Measurements from ENCODE around the gene UBE2L6. TPM values are rescaled to one million over a fixed set of nuclear protein-coding genes. Genes with fewer than 3 reads are reported as not detected.

Gene UBE2L6
- total RNA-seq, 1 donor from 2014 or later = 163 TPM

DNA sequence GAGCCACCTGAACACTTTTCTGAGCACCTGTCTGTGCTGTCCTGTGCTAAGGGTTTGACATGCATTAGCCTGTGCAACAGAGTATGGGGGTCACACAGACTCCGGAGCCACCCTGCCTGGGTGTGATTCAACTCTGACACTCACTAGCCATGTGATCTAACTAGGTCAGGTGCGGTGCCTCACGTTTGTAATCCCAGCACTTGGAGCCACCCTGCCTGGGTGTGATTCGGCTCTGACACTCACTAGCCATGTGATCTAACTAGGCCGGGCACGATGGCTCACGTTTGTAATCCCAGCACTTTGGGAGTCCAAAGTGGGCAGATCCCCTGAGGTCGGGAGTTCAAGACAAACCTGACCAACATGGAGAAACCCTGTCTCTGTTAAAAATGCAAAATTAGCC is 11.4 kb downstream of the UBE2L6 start:
- H3K36me3 Mint-ChIP-seq (ENCODE audit: low read depth) = peaks cover 55% of the 10 kb centered on the region
- peaks cover 1% of the 10 kb centered on the region for H3K27me3 Mint-ChIP-seq (ENCODE audit: insufficient read depth)
- H3K4me1 Mint-ChIP-seq (ENCODE audit: low read depth) = peaks cover 8% of the 10 kb centered on the region
- no peak overlapping the region for H3K27ac Mint-ChIP-seq
- intact Hi-C loops (cut with micrococcal nuclease) = no loop called here
- no peaks in the 10 kb centered on the region for H3K9me3 Mint-ChIP-seq
- no peak for DNase-seq (ENCODE audit: low spot score)
- H3K4me3 Mint-ChIP-seq = no peak overlapping the region

DNA sequence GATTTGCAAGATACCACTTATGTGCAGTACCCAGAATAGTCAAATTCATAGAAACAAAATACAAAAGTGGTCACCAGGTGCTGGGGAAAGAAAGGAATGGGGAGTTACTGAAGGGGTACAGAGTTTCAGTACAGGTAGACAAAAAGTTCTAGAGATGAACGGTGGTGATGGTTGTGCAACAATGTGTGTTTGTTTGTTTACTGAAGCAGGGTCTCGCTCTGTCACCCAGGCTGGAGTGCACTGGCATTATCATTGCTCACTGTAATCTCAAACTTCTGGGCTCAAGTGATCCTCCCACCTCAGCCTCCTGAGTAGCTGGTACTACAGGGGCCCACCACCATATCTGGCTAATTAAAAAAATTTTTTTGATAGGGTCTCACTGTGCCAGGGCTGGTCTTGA is 12.1 kb downstream of the UBE2L6 start:
- intact Hi-C loops (cut with micrococcal nuclease) = no loop called here
- H3K27ac Mint-ChIP-seq = no peak overlapping the region
- H3K4me1 Mint-ChIP-seq (ENCODE audit: low read depth) = peaks cover 6% of the 10 kb centered on the region
- no peak for DNase-seq (ENCODE audit: low spot score)
- peaks cover 1% of the 10 kb centered on the region for H3K27me3 Mint-ChIP-seq (ENCODE audit: insufficient read depth)
- peaks cover 54% of the 10 kb centered on the region for H3K36me3 Mint-ChIP-seq (ENCODE audit: low read depth)
- H3K9me3 Mint-ChIP-seq = no peaks in the 10 kb centered on the region
- no peak overlapping the region for H3K4me3 Mint-ChIP-seq

DNA sequence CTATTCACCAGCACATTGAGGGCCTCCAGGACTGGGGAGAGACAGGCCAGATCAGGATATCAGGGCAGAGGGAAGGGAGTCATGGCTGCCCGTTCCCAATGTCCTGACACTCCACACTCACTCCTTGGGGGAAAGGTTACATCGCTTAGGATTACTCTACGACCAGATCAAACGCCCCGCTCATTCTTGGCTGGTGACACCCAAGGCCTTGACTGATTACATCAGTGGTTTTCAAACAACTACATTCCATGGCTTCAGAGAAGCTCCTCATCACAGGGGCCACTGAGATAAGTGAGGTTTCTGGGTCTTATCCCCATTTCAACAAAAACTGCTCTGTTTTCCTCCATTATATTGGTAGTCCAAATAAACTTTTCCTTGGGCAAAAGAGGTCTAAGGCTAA is 15.0 kb downstream of the UBE2L6 start:
- Mint-ChIP-seq H3K27ac (no peak overlapping the region), H3K36me3 (ENCODE audit: low read depth) (peaks cover 57% of the 10 kb centered on the region), H3K4me1 (ENCODE audit: low read depth) (peaks cover 6% of the 10 kb centered on the region), H3K9me3 (no peaks in the 10 kb centered on the region), H3K27me3 (ENCODE audit: insufficient read depth) (peaks cover 1% of the 10 kb centered on the region), H3K4me3 (no peak overlapping the region)
- intact Hi-C loops (cut with micrococcal nuclease) = no loop called here
- DNase-seq (ENCODE audit: low spot score) = no peak

DNA sequence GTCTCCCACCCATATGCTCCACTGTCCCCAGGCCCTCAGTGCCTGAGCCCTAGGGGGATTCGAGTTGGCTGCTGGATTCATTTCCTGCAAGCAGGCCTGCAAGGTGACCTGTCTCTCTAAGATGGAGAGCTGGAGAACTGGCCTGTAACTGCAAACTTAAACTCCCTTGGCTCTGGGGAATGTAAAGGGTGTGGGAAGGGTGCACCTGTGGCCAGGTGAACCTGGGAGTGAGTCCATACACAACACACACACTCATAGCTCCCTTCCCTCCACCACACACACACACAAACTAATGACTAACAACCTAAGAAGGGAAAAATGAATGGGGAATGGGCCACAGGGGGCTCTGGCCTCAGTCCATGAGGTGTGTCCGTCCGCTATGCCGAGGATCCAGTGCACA is 15.5 kb downstream of the UBE2L6 start:
- Mint-ChIP-seq H3K9me3 (no peaks in the 10 kb centered on the region), H3K27ac (no peak overlapping the region), H3K36me3 (ENCODE audit: low read depth) (peaks cover 56% of the 10 kb centered on the region), H3K4me3 (no peak overlapping the region), H3K4me1 (ENCODE audit: low read depth) (peaks cover 6% of the 10 kb centered on the region), H3K27me3 (ENCODE audit: insufficient read depth) (no peaks in the 10 kb centered on the region)
- no peak for DNase-seq (ENCODE audit: low spot score)
- intact Hi-C loops (cut with micrococcal nuclease) = no loop called here

DNA sequence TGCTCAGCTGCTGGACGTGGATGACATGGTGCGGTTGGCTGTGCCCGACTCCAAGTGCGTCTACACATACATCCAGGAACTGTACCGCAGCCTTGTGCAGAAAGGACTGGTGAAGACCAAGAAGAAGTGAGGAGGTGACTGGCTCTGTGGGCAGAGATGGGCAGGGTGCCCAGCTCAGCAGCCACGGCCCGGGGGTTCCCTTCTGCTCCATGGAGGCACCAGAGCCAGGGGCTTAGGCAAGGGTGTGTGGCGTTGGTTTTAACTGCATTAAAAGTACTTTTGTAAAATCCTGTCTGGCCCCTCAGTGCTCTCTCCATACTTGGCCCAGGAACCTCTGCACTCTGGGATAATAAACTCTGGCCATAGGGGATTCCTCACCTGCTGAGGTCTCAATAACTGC is 17.5 kb downstream of the UBE2L6 start:
- peaks cover under 1% of the 10 kb centered on the region for H3K4me1 Mint-ChIP-seq (ENCODE audit: low read depth)
- intact Hi-C loops (cut with micrococcal nuclease) = no loop called here
- H3K9me3 Mint-ChIP-seq = no peaks in the 10 kb centered on the region
- no peaks in the 10 kb centered on the region for H3K27me3 Mint-ChIP-seq (ENCODE audit: insufficient read depth)
- H3K4me3 Mint-ChIP-seq = no peak overlapping the region
- H3K27ac Mint-ChIP-seq = no peak overlapping the region
- DNase-seq (ENCODE audit: low spot score) = no peak
- H3K36me3 Mint-ChIP-seq (ENCODE audit: low read depth) = peaks cover 49% of the 10 kb centered on the region

DNA sequence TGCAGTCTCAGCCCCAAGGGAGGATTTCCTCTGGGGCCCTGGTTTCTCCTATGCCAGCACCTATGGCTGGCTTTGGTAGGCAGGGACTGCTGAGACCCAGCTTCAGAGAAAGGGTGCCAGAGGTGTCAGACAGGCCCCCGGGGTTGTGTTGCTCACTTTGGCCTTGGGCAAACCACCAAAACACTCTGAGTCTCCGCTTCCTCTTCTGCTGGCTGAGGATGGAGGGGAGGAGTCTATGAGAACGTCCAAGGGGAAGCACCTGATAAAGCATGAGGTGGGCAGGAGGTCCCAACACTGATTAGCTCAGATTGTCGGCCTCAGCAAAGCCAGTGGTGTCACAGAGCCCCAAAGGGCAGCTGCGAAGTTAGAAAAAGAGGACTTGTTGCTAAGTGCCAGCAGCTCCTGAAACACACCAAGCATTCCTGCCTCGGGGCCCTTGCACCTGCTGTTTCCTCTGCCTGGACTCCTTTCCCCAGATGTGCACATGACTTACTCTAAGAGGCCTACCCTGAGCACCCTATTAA is 19.6 kb downstream of the UBE2L6 start:
- intact Hi-C loops (cut with micrococcal nuclease) = no loop called here
- Mint-ChIP-seq H3K36me3 (ENCODE audit: low read depth) (peaks cover 33% of the 10 kb centered on the region), H3K9me3 (no peaks in the 10 kb centered on the region), H3K27ac (peak overlapping the region; percentile 63), H3K4me3 (no peak overlapping the region), H3K27me3 (ENCODE audit: insufficient read depth) (no peaks in the 10 kb centered on the region), H3K4me1 (ENCODE audit: low read depth) (no peaks in the 10 kb centered on the region)
- DNase-seq (ENCODE audit: low spot score) = no peak

DNA sequence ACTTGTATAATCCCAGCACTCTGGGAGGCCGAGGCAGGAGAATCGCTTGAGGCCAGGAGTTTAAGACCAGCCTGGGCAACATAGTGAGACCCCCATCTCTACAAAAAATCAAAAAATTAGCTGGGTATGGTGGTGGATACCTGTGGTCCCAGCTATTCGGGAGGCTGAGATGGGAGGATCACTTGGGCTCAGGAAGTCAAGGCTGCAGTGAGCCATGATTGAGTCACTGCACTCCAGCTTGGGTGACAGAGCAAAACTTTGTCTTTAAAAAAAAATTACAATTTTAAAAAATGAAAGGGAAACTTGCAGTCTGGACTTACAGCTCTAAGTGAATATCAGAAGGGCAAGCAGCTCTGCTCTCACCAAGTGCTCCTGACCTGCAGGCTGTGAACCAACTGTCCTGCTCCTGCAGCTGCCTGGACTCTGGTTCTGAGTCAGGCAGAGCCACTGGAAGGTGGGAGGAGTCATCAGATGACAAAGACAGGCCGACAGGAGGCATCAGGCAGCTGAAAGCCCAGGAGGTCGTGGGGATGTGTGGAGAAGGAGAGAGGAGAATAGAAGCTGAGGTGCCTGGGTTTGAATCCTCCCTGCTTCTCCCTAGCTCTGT is 20.5 kb downstream of the UBE2L6 start:
- Mint-ChIP-seq H3K36me3 (ENCODE audit: low read depth) (peaks cover 23% of the 10 kb centered on the region), H3K27ac (no peak overlapping the region)

DNA sequence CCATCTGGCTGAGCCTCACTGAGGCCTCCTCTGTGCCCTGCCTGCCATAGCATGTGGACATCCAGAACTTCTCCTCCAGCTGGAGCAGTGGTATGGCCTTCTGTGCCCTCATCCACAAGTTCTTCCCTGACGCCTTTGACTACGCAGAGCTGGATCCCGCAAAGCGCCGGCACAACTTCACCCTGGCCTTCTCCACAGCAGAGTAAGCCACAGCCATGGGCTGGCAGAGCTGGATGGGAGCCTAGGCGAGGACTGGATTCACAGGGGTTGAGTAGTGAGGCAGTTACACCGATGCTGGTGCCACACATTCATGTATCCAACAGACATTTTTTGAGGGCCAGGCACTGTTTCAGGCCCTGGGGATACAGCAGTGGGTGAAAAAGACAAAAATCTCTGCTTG is 21.0 kb downstream of the UBE2L6 start:
- Mint-ChIP-seq H3K9me3 (no peaks in the 10 kb centered on the region), H3K4me1 (ENCODE audit: low read depth) (no peaks in the 10 kb centered on the region), H3K4me3 (no peak overlapping the region), H3K36me3 (ENCODE audit: low read depth) (peaks cover 18% of the 10 kb centered on the region), H3K27ac (no peak overlapping the region), H3K27me3 (ENCODE audit: insufficient read depth) (no peaks in the 10 kb centered on the region)
- intact Hi-C loops (cut with micrococcal nuclease) = no loop called here
- no peak for DNase-seq (ENCODE audit: low spot score)

More for the DNA sequence above, 20.5 kb downstream of the UBE2L6 start:
- Mint-ChIP-seq H3K4me3 (no peak overlapping the region), H3K4me1 (ENCODE audit: low read depth) (no peaks in the 10 kb centered on the region), H3K27me3 (ENCODE audit: insufficient read depth) (no peaks in the 10 kb centered on the region), H3K9me3 (no peaks in the 10 kb centered on the region)
- DNase-seq (ENCODE audit: low spot score) = no peak
- intact Hi-C loops (cut with micrococcal nuclease) = no loop called here

DNA sequence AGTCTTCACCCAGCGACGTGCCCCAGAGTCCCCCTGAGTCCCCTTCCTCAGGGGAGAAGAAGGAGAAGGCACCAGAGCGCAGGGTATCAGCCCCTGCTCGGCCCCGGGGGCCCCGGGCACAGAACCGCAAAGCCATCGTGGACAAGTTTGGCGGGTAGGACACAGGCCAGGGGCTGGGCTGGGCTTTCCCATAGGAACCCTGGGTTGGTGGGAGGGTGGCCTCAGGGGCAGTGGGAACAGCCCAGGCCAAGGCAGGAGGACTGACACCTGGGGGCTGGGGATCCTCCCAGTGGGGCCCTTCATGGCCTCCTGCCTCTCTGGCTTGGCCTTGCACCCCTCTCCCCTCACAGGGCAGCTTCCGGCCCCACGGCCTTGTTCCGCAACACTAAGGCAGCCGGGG is 21.6 kb downstream of the UBE2L6 start:
- Mint-ChIP-seq H3K9me3 (no peaks in the 10 kb centered on the region), H3K36me3 (ENCODE audit: low read depth) (peaks cover 18% of the 10 kb centered on the region), H3K4me3 (no peak overlapping the region), H3K27me3 (ENCODE audit: insufficient read depth) (no peaks in the 10 kb centered on the region), H3K4me1 (ENCODE audit: low read depth) (no peaks in the 10 kb centered on the region), H3K27ac (no peak overlapping the region)
- intact Hi-C loops (cut with micrococcal nuclease) = no loop called here
- DNase-seq (ENCODE audit: low spot score) = no peak

DNA sequence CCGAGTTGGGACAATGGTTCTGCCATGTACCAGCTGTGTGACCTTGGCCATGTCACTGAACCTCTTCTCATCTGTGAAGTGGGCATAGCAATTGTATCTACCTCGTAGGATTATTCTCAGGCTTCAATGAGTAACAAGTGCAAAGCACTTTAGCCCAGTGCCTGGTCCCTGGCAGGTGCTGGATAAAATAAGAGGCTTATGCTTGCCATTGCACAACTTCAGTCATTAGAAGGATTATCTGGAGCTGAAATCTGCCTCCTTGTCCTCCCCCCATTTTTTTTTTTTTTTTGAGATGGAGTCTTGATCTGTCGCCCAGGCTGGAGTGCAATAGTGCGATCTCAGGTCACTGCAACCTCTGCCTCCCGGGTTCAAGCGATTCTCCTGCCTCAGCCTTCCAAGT is 22.9 kb downstream of the UBE2L6 start:
- no peaks in the 10 kb centered on the region for H3K9me3 Mint-ChIP-seq
- DNase-seq (ENCODE audit: low spot score) = no peak
- no peaks in the 10 kb centered on the region for H3K4me1 Mint-ChIP-seq (ENCODE audit: low read depth)
- intact Hi-C loops (cut with micrococcal nuclease) = no loop called here
- H3K4me3 Mint-ChIP-seq = no peak overlapping the region
- no peaks in the 10 kb centered on the region for H3K27me3 Mint-ChIP-seq (ENCODE audit: insufficient read depth)
- peaks cover 14% of the 10 kb centered on the region for H3K36me3 Mint-ChIP-seq (ENCODE audit: low read depth)
- no peak overlapping the region for H3K27ac Mint-ChIP-seq

DNA sequence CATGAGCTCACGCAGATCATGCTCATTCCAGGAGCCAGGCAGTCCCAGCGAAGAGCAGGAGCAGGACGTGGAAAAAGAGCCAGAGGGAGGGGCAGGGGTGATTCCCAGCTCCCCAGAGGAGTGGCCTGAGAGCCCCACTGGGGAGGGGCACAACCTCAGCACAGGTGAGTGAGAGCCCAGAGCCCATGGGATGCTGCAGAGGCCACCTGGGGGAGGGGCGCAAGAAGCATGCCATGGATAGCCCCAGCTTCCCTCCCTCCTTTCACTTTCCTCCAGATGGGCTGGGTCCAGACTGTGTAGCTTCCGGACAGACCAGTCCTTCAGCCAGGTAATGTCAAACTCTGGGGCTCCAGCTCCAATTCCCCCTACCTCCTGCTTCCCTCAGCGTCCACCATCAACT is 23.9 kb downstream of the UBE2L6 start:
- Mint-ChIP-seq H3K36me3 (ENCODE audit: low read depth) (peaks cover 14% of the 10 kb centered on the region), H3K27me3 (ENCODE audit: insufficient read depth) (no peaks in the 10 kb centered on the region), H3K27ac (no peak overlapping the region), H3K4me1 (ENCODE audit: low read depth) (no peaks in the 10 kb centered on the region), H3K9me3 (no peaks in the 10 kb centered on the region), H3K4me3 (no peak overlapping the region)
- intact Hi-C loops (cut with micrococcal nuclease) = no loop called here
- no peak for DNase-seq (ENCODE audit: low spot score)

DNA sequence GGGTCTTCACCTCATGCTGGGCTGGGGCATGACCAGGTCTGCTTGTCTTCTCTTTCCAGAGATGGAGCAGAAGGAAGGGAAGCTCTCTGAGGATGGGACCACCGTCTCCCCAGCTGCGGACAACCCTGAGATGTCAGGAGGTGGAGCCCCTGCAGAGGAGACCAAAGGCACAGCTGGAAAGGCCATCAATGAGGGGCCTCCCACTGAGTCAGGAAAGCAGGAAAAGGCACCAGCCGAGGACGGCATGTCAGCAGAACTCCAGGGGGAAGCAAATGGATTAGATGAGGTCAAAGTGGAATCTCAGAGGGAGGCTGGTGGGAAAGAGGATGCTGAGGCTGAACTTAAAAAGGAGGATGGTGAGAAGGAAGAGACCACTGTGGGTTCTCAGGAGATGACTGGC is 24.9 kb downstream of the UBE2L6 start:
- DNase-seq (ENCODE audit: low spot score) = no peak
- intact Hi-C loops (cut with micrococcal nuclease) = no loop called here
- Mint-ChIP-seq H3K27me3 (ENCODE audit: insufficient read depth) (no peaks in the 10 kb centered on the region), H3K4me3 (no peak overlapping the region), H3K9me3 (no peaks in the 10 kb centered on the region), H3K4me1 (ENCODE audit: low read depth) (no peaks in the 10 kb centered on the region), H3K36me3 (ENCODE audit: low read depth) (peaks cover 14% of the 10 kb centered on the region), H3K27ac (peak overlapping the region; percentile 72)

DNA sequence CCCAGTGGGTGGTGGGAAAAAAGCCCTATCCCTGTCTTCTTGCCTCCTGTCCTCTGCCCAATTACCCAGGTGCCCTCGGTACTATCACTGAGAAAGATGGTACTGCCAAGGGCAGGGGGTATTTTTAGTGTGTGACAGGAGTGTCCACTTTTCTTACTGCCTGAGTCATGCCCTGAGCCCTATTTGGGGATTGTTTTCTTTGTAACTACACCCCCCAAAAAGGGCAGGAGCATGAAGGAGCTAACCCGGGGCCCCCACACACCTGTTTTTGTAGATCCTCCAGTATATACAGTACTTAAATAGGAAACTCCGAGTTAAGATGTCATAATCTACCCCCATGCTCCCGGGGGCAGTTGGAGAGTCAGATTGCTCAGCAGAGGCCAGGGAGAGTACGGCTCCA is 26.3 kb downstream of the UBE2L6 start:
- H3K27me3 Mint-ChIP-seq (ENCODE audit: insufficient read depth) = no peaks in the 10 kb centered on the region
- H3K36me3 Mint-ChIP-seq (ENCODE audit: low read depth) = peaks cover 12% of the 10 kb centered on the region
- no peaks in the 10 kb centered on the region for H3K9me3 Mint-ChIP-seq
- H3K4me3 Mint-ChIP-seq = no peak overlapping the region
- DNase-seq (ENCODE audit: low spot score) = no peak
- H3K4me1 Mint-ChIP-seq (ENCODE audit: low read depth) = no peaks in the 10 kb centered on the region
- intact Hi-C loops (cut with micrococcal nuclease) = no loop called here
- no peak overlapping the region for H3K27ac Mint-ChIP-seq

DNA sequence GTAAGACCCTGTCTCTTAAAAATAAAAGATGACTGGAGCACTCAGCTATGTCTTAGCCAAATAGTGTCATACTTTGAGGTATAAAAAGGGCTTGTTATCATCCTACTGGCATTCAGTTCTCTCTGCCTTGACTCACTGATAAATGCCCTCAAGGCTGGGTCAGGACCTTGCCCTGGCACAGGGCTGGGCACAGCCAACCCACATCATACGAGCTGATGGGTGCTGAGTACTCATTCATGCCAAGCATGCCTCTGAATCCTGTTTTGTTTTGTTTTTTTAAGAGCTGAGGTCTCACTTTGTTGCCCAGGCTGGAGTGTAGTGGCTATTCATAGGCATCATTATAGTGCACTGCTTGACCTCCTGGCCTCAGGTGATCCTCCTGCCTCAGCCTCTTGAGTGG is 28.1 kb downstream of the UBE2L6 start:
- intact Hi-C loops (cut with micrococcal nuclease) = no loop called here
- Mint-ChIP-seq H3K9me3 (no peaks in the 10 kb centered on the region), H3K27me3 (ENCODE audit: insufficient read depth) (no peaks in the 10 kb centered on the region), H3K4me3 (no peak overlapping the region), H3K36me3 (ENCODE audit: low read depth) (peaks cover 14% of the 10 kb centered on the region), H3K27ac (no peak overlapping the region), H3K4me1 (ENCODE audit: low read depth) (no peaks in the 10 kb centered on the region)
- DNase-seq (ENCODE audit: low spot score) = no peak

All from activated T-helper 1 cell treated with anti-CD3 and anti-CD28 coated beads, Interleukin-12 subunit alpha, Interleukin-12 subunit beta, Interleukin-2, Interleukin-4 antibody, amounts not matched to agents 30 ng/mL and 10 ng/mL and 1 ng/mL, durations not matched to agents 14 hours and 24 hours and 36 hours (primary cell).